ENCODE measurements around the gene FAM20C.

DNA sequence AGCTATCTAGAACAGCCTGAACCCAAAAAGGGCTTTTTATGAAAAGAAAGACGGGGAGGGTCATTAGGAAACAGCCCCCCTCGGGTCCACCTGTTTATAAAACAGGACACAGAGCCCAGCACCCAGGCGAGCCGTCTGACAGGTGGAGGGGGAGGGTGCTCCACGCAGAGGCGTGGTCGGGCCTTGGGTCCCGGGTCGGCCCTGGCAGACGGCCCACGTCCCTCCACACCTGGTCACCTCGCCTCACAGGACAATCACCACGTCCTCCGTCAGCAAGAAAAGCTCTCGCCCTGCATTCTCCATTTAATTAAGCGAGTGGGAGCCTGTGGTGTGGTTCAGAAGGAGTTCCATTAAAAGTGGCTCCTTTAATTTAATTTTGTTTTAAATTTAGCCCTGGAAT, 55.3 kb downstream of the FAM20C start:
- no peak for TF ChIP-seq POLR2A (IDR thresholded peaks at IDR 0.05)
- TF ChIP-seq, protein P1, sequence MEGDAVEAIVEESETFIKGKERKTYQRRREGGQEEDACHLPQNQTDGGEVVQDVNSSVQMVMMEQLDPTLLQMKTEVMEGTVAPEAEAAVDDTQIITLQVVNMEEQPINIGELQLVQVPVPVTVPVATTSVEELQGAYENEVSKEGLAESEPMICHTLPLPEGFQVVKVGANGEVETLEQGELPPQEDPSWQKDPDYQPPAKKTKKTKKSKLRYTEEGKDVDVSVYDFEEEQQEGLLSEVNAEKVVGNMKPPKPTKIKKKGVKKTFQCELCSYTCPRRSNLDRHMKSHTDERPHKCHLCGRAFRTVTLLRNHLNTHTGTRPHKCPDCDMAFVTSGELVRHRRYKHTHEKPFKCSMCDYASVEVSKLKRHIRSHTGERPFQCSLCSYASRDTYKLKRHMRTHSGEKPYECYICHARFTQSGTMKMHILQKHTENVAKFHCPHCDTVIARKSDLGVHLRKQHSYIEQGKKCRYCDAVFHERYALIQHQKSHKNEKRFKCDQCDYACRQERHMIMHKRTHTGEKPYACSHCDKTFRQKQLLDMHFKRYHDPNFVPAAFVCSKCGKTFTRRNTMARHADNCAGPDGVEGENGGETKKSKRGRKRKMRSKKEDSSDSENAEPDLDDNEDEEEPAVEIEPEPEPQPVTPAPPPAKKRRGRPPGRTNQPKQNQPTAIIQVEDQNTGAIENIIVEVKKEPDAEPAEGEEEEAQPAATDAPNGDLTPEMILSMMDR (IDR thresholded peaks at IDR 0.05) = no peak
- TF ChIP-seq EP300 (IDR thresholded peaks at IDR 0.05) = no peak
- no peak for TF ChIP-seq POLR2AphosphoS5 (IDR thresholded peaks at IDR 0.05)

All from suprapubic skin (tissue), 4 donors.